ENCODE measurements around the gene ESYT2. TPM values are rescaled to one million over a fixed set of nuclear protein-coding genes. Genes with fewer than 3 reads are reported as not detected.

ESYT2 gene
- total RNA-seq, 1 experiment from 2014 or later = 59.4 TPM

DNA sequence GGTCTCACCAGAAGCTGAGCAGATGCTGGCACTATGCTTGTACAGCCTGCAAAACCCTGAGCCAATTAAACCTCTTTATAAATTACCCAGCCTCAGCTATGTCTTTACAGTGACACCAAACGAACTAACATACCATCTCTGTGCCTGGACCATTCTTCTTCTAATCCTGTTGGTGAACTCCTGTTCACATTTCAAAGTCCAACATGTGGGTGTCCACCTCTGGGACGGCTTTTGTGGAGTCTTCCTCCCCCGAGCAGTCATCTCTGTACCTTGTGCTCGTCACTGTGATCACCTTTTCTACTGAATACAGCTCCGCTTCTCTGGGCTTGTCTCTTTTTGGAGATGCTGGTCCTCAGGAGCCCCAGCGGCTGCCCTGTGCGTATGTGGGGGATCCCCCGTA is 7.4 kb upstream of the ESYT2 start:
- no TSS peak for BruUV-seq (replicated peaks)
- no peaks in the 10 kb centered on the region for H3K4me1 ChIP-seq
- no peak for DNase-seq
- Mint-ChIP-seq H3K4me3 (ENCODE audit: unreplicated experiment) (no peak overlapping the region), H3K36me3 (ENCODE audit: insufficient read depth, unreplicated experiment) (no peaks in the 10 kb centered on the region), H3K4me1 (ENCODE audit: low read depth, unreplicated experiment) (no peaks in the 10 kb centered on the region), H3K9me3 (ENCODE audit: unreplicated experiment) (no peaks in the 10 kb centered on the region), H3K27ac (ENCODE audit: unreplicated experiment) (no peak overlapping the region), H3K27me3 (ENCODE audit: insufficient read depth, unreplicated experiment) (no peaks in the 10 kb centered on the region)
- no peaks in the 10 kb centered on the region; the same call in 1 of the 2 replicates for H3K36me3 ChIP-seq (ENCODE audit: control insufficient read depth, insufficient read depth, low read length)
- ChIA-PET CTCF (no interaction called here), POLR2A (no interaction called here)
- no peak overlapping the region for H3K4me3 ChIP-seq (ENCODE audit: low read depth, low read length)
- no peak for TF ChIP-seq CTCF (IDR thresholded peaks at IDR 0.05; ENCODE audit: insufficient read depth in 1 of 2, low read depth in 1 of 2, low read length in 1 of 2, severe bottlenecking in 1 of 2, unreplicated experiment in 1 of 2)
- no peaks in the 10 kb centered on the region for H3K27me3 ChIP-seq (replicated peaks; ENCODE audit: control insufficient read depth, insufficient read depth, low read length)
- H3K9me3 ChIP-seq = no peaks in the 10 kb centered on the region
- intact Hi-C loops (cut with micrococcal nuclease; ENCODE audit: unreplicated experiment) = no loop called here

GRCh38 chr7:158834878-158835784 is 5.8 kb upstream of the ESYT2 start:
- Histone ChIP-seq H3K27me3 (replicated peaks; ENCODE audit: control insufficient read depth, insufficient read depth, low read length) (no peaks in the 10 kb centered on the region), H3K4me1 (peaks cover 6% of the 10 kb centered on the region; the same call in 1 of the 2 replicates), H3K4me3 (ENCODE audit: low read depth, low read length) (no peak overlapping the region), H3K9me3 (no peaks in the 10 kb centered on the region), H3K36me3 (ENCODE audit: control insufficient read depth, insufficient read depth, low read length) (no peaks in the 10 kb centered on the region; the same call in 1 of the 2 replicates)
- Mint-ChIP-seq H3K27me3 (ENCODE audit: insufficient read depth, unreplicated experiment) (no peaks in the 10 kb centered on the region), H3K4me3 (ENCODE audit: unreplicated experiment) (no peak overlapping the region), H3K27ac (ENCODE audit: unreplicated experiment) (no peak overlapping the region), H3K9me3 (ENCODE audit: unreplicated experiment) (no peaks in the 10 kb centered on the region), H3K36me3 (ENCODE audit: insufficient read depth, unreplicated experiment) (peaks cover 3% of the 10 kb centered on the region), H3K4me1 (ENCODE audit: low read depth, unreplicated experiment) (no peaks in the 10 kb centered on the region)
- CTCF ChIA-PET = no interaction called here
- no TSS peak for BruUV-seq (replicated peaks)
- POLR2A ChIA-PET = no interaction called here
- intact Hi-C loops (cut with micrococcal nuclease; ENCODE audit: unreplicated experiment) = no loop called here
- no peak for DNase-seq
- TF ChIP-seq CTCF (IDR thresholded peaks at IDR 0.05; ENCODE audit: insufficient read depth in 1 of 2, low read depth in 1 of 2, low read length in 1 of 2, severe bottlenecking in 1 of 2, unreplicated experiment in 1 of 2) = no peak

DNA sequence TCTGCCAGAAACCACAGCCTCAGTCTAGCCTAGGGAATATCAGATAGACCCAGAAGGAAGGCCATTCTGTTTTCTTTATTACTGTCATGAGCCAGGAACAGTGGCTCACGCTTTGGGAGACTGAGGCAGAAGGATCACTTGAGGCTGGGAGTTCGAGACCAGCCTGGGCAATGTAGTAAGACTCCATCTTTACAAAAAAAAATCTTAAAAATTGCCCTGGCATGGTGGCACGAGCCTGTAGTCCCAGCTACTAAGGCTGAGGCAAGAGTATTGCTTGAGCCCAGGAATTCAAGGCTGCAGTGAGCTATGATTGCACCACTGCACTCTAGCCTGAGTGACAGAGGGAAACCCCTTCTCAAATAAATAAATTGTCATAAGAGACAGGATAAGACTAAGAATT is 3.7 kb upstream of the ESYT2 start:
- H3K4me1 Mint-ChIP-seq (ENCODE audit: low read depth, unreplicated experiment) = peaks cover 2% of the 10 kb centered on the region
- DNase-seq = no peak
- Histone ChIP-seq H3K4me3 (ENCODE audit: low read depth, low read length) (no peak overlapping the region), H3K9me3 (no peaks in the 10 kb centered on the region), H3K4me1 (peaks cover 6% of the 10 kb centered on the region; the same call in 1 of the 2 replicates), H3K36me3 (ENCODE audit: control insufficient read depth, insufficient read depth, low read length) (no peaks in the 10 kb centered on the region; the same call in 1 of the 2 replicates), H3K27me3 (replicated peaks; ENCODE audit: control insufficient read depth, insufficient read depth, low read length) (no peaks in the 10 kb centered on the region)
- no peak overlapping the region for H3K4me3 Mint-ChIP-seq (ENCODE audit: unreplicated experiment)
- CTCF ChIA-PET = no interaction called here
- intact Hi-C loops (cut with micrococcal nuclease; ENCODE audit: unreplicated experiment) = no loop called here
- H3K27me3 Mint-ChIP-seq (ENCODE audit: insufficient read depth, unreplicated experiment) = no peaks in the 10 kb centered on the region
- BruUV-seq (replicated peaks) = no TSS peak
- no peak overlapping the region for H3K27ac Mint-ChIP-seq (ENCODE audit: unreplicated experiment)
- no peak for TF ChIP-seq CTCF (IDR thresholded peaks at IDR 0.05; ENCODE audit: insufficient read depth in 1 of 2, low read depth in 1 of 2, low read length in 1 of 2, severe bottlenecking in 1 of 2, unreplicated experiment in 1 of 2)
- H3K36me3 Mint-ChIP-seq (ENCODE audit: insufficient read depth, unreplicated experiment) = peaks cover 15% of the 10 kb centered on the region
- POLR2A ChIA-PET = no interaction called here
- no peaks in the 10 kb centered on the region for H3K9me3 Mint-ChIP-seq (ENCODE audit: unreplicated experiment)

All from Caco-2 (cell line).